HEK293 (cell line): ENCODE data around the gene ARHGAP26.

Experiments used
- GFI1B ChIP-seq: fragments of 450-650 bp; formaldehyde crosslinking; IDR thresholded peaks from 2 replicates; pipeline ENCODE4 v1.5.1; 2016; ENCODE audit warnings: missing biosample characterization, missing genetic modification characterization
- PRDM1 ChIP-seq: fragments of 450-650 bp; formaldehyde crosslinking; IDR thresholded peaks from 2 replicates; pipeline ENCODE4; 2016; ENCODE audit warnings: missing biosample characterization, missing genetic modification characterization
- ZBTB8A ChIP-seq: fragments of 450-650 bp; formaldehyde crosslinking; IDR thresholded peaks from 2 replicates; pipeline ENCODE4 v1.5.1; 2016; ENCODE audit warnings: missing biosample characterization, missing genetic modification characterization
- ZFHX2 ChIP-seq: fragments of 450-650 bp; formaldehyde crosslinking; conservative IDR thresholded peaks from 2 replicates; pipeline ENCODE4 v1.5.1; 2016; ENCODE audit warnings: missing biosample characterization, missing genetic modification characterization
- ZNF121 ChIP-seq: fragments of 450-650 bp; formaldehyde crosslinking; IDR thresholded peaks from 2 replicates; pipeline ENCODE4 v1.5.1; 2016; ENCODE audit warnings: missing biosample characterization, missing genetic modification characterization
- ZNF202 ChIP-seq: fragments of 450-650 bp; formaldehyde crosslinking; IDR thresholded peaks from 2 replicates; pipeline ENCODE4 v1.5.1; 2016; ENCODE audit warnings: missing biosample characterization, missing genetic modification characterization, borderline replicate concordance
- ZNF560 ChIP-seq: fragments of 450-650 bp; formaldehyde crosslinking; IDR thresholded peaks from 2 replicates; pipeline ENCODE4 v1.5.1; 2017; ENCODE audit warnings: missing biosample characterization, missing genetic modification characterization, borderline replicate concordance
- TF ChIP-seq, protein P1 (sequence below): fragments of 450-650 bp; formaldehyde crosslinking; IDR thresholded peaks from 2 replicates; pipeline ENCODE4 v1.5.1; 2016; ENCODE audit warnings: missing biosample characterization, missing genetic modification characterization
- TF ChIP-seq, protein P2 (sequence below): fragments of 450-650 bp; formaldehyde crosslinking; IDR thresholded peaks from 2 replicates; pipeline ENCODE4 v1.5.1; 2017; ENCODE audit warnings: missing biosample characterization, missing genetic modification characterization
- TF ChIP-seq, protein P3 (sequence below): fragments of 450-650 bp; formaldehyde crosslinking; IDR thresholded peaks from 2 replicates; pipeline ENCODE4 v1.5.1; 2016; ENCODE audit warnings: missing biosample characterization, missing genetic modification characterization
- TF ChIP-seq, protein P4 (sequence below): fragments of 450-650 bp; formaldehyde crosslinking; IDR thresholded peaks from 2 replicates; pipeline ENCODE4 v1.5.1; 2016; ENCODE audit warnings: missing biosample characterization, missing genetic modification characterization, low read depth
- TF ChIP-seq, protein P5 (sequence below): fragments of 450-650 bp; IDR thresholded peaks from 2 replicates; pipeline ENCODE4 v1.5.1; 2018; ENCODE audit warnings: missing biosample characterization, missing genetic modification characterization

DNA sequence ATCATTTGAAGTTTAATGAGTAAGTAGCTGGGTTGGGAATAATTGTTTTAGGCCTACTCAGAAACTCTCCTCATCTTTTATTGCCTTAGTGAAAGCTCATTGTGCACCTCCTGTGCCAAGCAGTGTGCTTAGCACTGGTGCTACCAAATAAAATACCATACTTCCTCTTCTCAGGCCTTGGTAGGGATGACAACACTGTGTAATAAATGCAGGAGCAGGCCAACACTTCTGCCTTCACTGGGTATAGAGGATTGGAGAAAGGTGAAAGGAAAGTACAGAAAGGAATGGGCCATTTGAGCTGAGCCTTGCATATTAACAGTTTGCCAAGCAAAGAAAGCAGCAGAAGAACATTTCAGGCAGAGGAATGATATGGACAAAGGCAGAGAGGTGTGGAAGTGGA lies 347.6 kb downstream of the ARHGAP26 start:
- TF ChIP-seq, protein P1, sequence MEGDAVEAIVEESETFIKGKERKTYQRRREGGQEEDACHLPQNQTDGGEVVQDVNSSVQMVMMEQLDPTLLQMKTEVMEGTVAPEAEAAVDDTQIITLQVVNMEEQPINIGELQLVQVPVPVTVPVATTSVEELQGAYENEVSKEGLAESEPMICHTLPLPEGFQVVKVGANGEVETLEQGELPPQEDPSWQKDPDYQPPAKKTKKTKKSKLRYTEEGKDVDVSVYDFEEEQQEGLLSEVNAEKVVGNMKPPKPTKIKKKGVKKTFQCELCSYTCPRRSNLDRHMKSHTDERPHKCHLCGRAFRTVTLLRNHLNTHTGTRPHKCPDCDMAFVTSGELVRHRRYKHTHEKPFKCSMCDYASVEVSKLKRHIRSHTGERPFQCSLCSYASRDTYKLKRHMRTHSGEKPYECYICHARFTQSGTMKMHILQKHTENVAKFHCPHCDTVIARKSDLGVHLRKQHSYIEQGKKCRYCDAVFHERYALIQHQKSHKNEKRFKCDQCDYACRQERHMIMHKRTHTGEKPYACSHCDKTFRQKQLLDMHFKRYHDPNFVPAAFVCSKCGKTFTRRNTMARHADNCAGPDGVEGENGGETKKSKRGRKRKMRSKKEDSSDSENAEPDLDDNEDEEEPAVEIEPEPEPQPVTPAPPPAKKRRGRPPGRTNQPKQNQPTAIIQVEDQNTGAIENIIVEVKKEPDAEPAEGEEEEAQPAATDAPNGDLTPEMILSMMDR (tag by site-specific recombination), result no peak
- TF ChIP-seq ZNF121 (no peak), ZFHX2 (tag by site-specific recombination) (no peak), ZBTB8A (no peak), PRDM1 (tag by site-specific recombination) (peak; percentile 87), GFI1B (tag by site-specific recombination) (no peak), ZNF560 (tag by site-specific recombination) (no peak), ZNF202 (no peak)
- TF ChIP-seq, protein P2, sequence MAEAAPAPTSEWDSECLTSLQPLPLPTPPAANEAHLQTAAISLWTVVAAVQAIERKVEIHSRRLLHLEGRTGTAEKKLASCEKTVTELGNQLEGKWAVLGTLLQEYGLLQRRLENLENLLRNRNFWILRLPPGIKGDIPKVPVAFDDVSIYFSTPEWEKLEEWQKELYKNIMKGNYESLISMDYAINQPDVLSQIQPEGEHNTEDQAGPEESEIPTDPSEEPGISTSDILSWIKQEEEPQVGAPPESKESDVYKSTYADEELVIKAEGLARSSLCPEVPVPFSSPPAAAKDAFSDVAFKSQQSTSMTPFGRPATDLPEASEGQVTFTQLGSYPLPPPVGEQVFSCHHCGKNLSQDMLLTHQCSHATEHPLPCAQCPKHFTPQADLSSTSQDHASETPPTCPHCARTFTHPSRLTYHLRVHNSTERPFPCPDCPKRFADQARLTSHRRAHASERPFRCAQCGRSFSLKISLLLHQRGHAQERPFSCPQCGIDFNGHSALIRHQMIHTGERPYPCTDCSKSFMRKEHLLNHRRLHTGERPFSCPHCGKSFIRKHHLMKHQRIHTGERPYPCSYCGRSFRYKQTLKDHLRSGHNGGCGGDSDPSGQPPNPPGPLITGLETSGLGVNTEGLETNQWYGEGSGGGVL (tag by site-specific recombination), result no peak
- TF ChIP-seq, protein P3, sequence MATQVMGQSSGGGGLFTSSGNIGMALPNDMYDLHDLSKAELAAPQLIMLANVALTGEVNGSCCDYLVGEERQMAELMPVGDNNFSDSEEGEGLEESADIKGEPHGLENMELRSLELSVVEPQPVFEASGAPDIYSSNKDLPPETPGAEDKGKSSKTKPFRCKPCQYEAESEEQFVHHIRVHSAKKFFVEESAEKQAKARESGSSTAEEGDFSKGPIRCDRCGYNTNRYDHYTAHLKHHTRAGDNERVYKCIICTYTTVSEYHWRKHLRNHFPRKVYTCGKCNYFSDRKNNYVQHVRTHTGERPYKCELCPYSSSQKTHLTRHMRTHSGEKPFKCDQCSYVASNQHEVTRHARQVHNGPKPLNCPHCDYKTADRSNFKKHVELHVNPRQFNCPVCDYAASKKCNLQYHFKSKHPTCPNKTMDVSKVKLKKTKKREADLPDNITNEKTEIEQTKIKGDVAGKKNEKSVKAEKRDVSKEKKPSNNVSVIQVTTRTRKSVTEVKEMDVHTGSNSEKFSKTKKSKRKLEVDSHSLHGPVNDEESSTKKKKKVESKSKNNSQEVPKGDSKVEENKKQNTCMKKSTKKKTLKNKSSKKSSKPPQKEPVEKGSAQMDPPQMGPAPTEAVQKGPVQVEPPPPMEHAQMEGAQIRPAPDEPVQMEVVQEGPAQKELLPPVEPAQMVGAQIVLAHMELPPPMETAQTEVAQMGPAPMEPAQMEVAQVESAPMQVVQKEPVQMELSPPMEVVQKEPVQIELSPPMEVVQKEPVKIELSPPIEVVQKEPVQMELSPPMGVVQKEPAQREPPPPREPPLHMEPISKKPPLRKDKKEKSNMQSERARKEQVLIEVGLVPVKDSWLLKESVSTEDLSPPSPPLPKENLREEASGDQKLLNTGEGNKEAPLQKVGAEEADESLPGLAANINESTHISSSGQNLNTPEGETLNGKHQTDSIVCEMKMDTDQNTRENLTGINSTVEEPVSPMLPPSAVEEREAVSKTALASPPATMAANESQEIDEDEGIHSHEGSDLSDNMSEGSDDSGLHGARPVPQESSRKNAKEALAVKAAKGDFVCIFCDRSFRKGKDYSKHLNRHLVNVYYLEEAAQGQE, result no peak
- TF ChIP-seq, protein P4, sequence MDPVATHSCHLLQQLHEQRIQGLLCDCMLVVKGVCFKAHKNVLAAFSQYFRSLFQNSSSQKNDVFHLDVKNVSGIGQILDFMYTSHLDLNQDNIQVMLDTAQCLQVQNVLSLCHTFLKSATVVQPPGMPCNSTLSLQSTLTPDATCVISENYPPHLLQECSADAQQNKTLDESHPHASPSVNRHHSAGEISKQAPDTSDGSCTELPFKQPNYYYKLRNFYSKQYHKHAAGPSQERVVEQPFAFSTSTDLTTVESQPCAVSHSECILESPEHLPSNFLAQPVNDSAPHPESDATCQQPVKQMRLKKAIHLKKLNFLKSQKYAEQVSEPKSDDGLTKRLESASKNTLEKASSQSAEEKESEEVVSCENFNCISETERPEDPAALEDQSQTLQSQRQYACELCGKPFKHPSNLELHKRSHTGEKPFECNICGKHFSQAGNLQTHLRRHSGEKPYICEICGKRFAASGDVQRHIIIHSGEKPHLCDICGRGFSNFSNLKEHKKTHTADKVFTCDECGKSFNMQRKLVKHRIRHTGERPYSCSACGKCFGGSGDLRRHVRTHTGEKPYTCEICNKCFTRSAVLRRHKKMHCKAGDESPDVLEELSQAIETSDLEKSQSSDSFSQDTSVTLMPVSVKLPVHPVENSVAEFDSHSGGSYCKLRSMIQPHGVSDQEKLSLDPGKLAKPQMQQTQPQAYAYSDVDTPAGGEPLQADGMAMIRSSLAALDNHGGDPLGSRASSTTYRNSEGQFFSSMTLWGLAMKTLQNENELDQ (tag by site-specific recombination), result no peak
- TF ChIP-seq, protein P5, sequence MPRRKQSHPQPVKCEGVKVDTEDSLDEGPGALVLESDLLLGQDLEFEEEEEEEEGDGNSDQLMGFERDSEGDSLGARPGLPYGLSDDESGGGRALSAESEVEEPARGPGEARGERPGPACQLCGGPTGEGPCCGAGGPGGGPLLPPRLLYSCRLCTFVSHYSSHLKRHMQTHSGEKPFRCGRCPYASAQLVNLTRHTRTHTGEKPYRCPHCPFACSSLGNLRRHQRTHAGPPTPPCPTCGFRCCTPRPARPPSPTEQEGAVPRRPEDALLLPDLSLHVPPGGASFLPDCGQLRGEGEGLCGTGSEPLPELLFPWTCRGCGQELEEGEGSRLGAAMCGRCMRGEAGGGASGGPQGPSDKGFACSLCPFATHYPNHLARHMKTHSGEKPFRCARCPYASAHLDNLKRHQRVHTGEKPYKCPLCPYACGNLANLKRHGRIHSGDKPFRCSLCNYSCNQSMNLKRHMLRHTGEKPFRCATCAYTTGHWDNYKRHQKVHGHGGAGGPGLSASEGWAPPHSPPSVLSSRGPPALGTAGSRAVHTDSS (tag by site-specific recombination), result no peak
